Adipocyte (in vitro differentiated cells): ENCODE data around the gene MRPS26.

ENCODE experiments used
- DNase-seq: peaks from one replicate; pipeline ENCODE4 v3.0.0-alpha.2; 2015; ENCODE audit warnings: low read depth
- H3K27me3 ChIP-seq: replicated peaks from 2 replicates; pipeline ENCODE4 v1.7.0; 2013; ENCODE audit warnings: mild to moderate bottlenecking, low read length, moderate library complexity; ENCODE audit not compliant: control insufficient read depth, insufficient read depth
- H3K36me3 ChIP-seq: 2 replicates; pipeline ENCODE4 v1.7.0; 2013; ENCODE audit warnings: low read length, mild to moderate bottlenecking, moderate library complexity; ENCODE audit not compliant: control insufficient read depth, insufficient read depth, severe bottlenecking
- H3K4me1 ChIP-seq: 2 replicates; pipeline ENCODE4 v1.7.0; 2013; ENCODE audit warnings: mild to moderate bottlenecking, low read length, moderate library complexity; ENCODE audit not compliant: control insufficient read depth, insufficient read depth
- H3K4me3 ChIP-seq: 2 replicates; pipeline ENCODE4 v1.7.0; 2013; ENCODE audit warnings: mild to moderate bottlenecking, low read length, moderate library complexity
- H3K9ac ChIP-seq: 2 replicates; pipeline ENCODE4 v1.7.0; 2013; ENCODE audit warnings: mild to moderate bottlenecking, low read length, moderate library complexity
- H3K9me3 ChIP-seq: 2 replicates; pipeline ENCODE4 v1.7.0; 2013; ENCODE audit warnings: mild to moderate bottlenecking, low read length, moderate library complexity; ENCODE audit not compliant: control insufficient read depth

MRPS26 gene

DNA sequence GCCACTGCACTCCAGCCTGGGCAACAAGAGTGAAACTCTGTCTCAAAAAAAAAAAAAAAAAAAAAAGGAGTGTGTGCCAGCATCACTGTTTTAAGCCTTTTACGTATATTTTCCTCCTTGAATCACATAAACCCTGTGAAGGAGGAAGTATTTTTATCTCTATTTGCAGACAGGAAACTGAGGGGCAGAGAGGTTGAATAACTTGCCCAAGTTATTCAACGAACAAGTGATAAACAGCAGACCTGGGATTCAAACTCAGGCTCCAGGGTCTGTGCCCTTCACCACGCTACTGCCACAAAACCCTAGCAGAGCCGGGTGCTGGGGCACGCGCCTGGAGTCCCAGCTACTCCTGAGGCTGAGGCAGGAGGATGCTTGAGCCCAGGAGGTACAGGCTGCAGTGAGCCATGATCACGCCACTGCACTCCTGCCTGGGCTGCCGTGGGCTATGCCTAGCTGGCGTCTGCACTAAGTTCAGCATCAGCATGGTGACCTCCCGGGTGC, 48.1 kb downstream of the MRPS26 start:
- Histone ChIP-seq H3K27me3 (peaks cover 5% of the 10 kb centered on the region), H3K4me3 (no peak overlapping the region), H3K9me3 (no peaks in the 10 kb centered on the region), H3K9ac (no peak overlapping the region), H3K36me3 (no peaks in the 10 kb centered on the region), H3K4me1 (no peaks in the 10 kb centered on the region)
- DNase-seq, result no peak

DNA sequence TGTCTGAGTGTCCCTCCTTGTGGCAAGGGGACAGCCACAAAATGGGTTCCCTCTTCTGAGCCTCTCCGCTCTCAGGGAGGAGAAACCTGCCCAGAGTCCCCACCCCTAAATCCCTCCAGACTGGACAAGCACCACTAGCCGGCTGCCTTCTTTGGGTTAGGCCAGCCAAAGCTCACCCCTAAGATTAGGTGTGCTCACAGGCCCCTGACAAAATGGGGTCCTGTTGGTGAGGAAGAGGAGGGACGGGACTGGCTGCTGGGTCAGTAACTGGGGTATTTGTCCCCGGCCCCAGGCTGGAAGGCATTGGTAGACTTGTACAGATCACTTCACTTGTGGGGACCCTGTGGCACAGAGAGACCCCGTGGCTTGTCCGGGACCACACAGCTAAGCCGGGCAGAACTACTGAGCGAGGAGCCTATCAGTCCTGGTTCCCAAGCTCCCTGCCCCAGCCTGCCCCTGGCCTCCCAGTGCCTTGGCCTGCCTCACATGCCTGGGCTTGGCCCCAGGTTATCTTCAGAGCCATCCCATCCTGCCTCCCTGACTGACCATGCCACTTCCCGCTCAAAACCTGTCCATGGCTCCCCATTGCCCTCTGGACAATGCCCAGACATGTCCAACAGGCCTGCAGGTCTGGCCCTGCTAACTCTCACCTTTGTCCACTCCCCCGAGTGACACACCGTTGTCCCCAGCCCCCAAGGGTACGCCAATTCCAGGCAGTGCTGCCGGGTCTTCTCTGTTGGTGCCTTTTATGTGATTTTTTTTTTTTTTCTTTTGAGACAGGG, 49.2 kb downstream of the MRPS26 start:
- peaks cover 3% of the 10 kb centered on the region for H3K27me3 ChIP-seq
- no peaks in the 10 kb centered on the region for H3K4me1 ChIP-seq
- H3K9ac ChIP-seq, result no peak overlapping the region
- H3K4me3 ChIP-seq, result no peak overlapping the region
- no peaks in the 10 kb centered on the region for H3K9me3 ChIP-seq
- no peaks in the 10 kb centered on the region for H3K36me3 ChIP-seq
- DNase-seq, result no peak
